ENCODE measurements around the gene LMBRD1.

LMBRD1 gene

DNA sequence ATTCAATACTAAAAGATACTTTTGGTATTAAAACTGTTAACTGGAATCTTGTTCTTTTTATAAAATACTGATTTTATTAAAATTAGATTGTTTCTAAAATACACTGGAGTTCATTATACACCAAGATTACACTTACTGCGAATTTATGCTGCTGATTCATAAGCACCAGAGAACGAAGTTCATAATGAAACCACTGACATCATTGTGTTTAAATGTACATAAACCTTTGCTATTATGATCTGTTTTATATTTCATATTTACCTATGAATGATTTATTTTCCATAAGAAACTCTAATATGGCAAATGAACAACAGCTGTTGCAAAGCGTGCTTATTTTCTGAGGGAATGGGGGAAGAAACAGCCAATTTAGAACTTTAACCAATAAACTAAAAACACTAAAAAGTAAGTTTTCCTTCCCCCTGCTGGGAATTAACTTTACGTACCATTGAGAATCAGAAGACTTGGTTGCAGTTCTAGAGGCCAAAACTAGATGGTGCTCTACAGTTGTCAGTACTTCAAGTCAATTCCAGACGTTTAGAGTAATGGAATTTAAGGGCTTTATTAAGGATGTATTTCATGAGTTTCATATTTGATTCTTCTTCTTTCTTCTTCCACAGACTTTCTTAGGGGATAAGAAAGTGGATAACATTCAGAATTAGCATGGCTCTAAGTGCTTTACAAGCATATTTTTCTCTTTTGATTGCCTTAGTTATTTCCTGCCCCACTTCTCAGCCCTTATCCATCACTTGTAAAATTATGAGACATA, 38.8 kb upstream of the LMBRD1 start:
- H3K9ac ChIP-seq (ENCODE audit: low read length), result peak overlapping the region; percentile 84
- H2AK5ac ChIP-seq (ENCODE audit: low read length, severe bottlenecking), result no peak overlapping the region
- H3K18ac ChIP-seq (ENCODE audit: low read depth in 1 of 2, low read length in 2 of 2), result no peak overlapping the region
- no peak overlapping the region for H2BK5ac ChIP-seq (ENCODE audit: low read depth, low read length, poor library complexity, severe bottlenecking)
- H4K91ac ChIP-seq (ENCODE audit: low read length), result no peak overlapping the region
- 0% methylated on average over 1 of the region's 5 CpGs for WGBS
- no peak overlapping the region for H3K14ac ChIP-seq (ENCODE audit: low read length in 2 of 2)
- no peak overlapping the region for H2BK12ac ChIP-seq (ENCODE audit: low read length in 2 of 2)
- no peaks in the 10 kb centered on the region for H3K4me1 ChIP-seq (ENCODE audit: control insufficient read depth, insufficient read depth, low read depth, low read length)
- no peak overlapping the region for H4K8ac ChIP-seq (ENCODE audit: low read length)
- H3K79me1 ChIP-seq (replicated peaks; ENCODE audit: low read length, poor library complexity, severe bottlenecking), result no peaks in the 10 kb centered on the region
- peak; percentile 81 for DNase-seq
- no peaks in the 10 kb centered on the region for H3K36me3 ChIP-seq (ENCODE audit: control insufficient read depth in 1 of 2, insufficient read depth in 2 of 2, low read depth in 1 of 2, low read length in 2 of 2)
- H3K27me3 ChIP-seq (ENCODE audit: control insufficient read depth in 1 of 2, insufficient read depth in 1 of 2, low read length in 2 of 2), result no peaks in the 10 kb centered on the region
- no peak overlapping the region for H3K23ac ChIP-seq (ENCODE audit: low read length in 2 of 2)
- H2AFZ ChIP-seq (ENCODE audit: low read depth, low read length), result no peak overlapping the region
- H3K4ac ChIP-seq (ENCODE audit: low read depth in 1 of 2, low read length in 2 of 2), result no peak overlapping the region
- H3K9me3 ChIP-seq (ENCODE audit: control insufficient read depth, low read length), result no peaks in the 10 kb centered on the region
- no peak overlapping the region for H2BK15ac ChIP-seq (ENCODE audit: low read depth, poor library complexity, severe bottlenecking)
- H3K27ac ChIP-seq (ENCODE audit: low read length, poor library complexity, severe bottlenecking), result no peak overlapping the region
- peak overlapping the region in 1 of 2 experiments; percentile 53 for H3K4me3 ChIP-seq (ENCODE audit: insufficient read depth in 1 of 2, low read depth in 1 of 2, low read length in 2 of 2)
- no peak overlapping the region for H2BK120ac ChIP-seq (ENCODE audit: low read depth, low read length)
- no peak overlapping the region for H3K4me2 ChIP-seq (ENCODE audit: low read length, poor library complexity, severe bottlenecking)

DNA sequence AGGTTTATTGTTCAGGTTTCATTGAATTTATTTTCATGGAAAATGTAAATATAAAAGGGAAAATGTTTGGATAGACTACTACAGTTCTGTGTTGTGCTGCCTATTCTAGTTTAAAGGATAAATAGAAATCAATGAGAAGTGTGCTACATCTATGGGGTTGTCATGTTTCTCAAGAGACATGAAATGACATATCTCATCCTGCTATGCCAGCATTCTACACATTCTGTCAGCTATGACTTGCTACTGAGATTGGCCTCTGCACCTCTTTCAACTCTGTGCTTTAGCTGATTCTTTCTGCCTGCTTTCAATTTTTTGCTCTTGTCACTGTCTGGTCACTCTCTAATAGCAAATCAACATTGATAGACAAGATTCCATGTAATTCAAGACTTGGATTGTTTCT, 35.7 kb upstream of the LMBRD1 start:
- Histone ChIP-seq H3K4me2 (ENCODE audit: low read length, poor library complexity, severe bottlenecking) (no peak overlapping the region), H3K36me3 (ENCODE audit: control insufficient read depth in 1 of 2, insufficient read depth in 2 of 2, low read depth in 1 of 2, low read length in 2 of 2) (no peaks in the 10 kb centered on the region), H3K27ac (ENCODE audit: low read length, poor library complexity, severe bottlenecking) (no peak overlapping the region), H2AFZ (ENCODE audit: low read depth, low read length) (no peak overlapping the region), H3K9me3 (ENCODE audit: control insufficient read depth, low read length) (no peaks in the 10 kb centered on the region), H3K27me3 (ENCODE audit: control insufficient read depth in 1 of 2, insufficient read depth in 1 of 2, low read length in 2 of 2) (no peaks in the 10 kb centered on the region), H2BK12ac (ENCODE audit: low read length in 2 of 2) (no peak overlapping the region), H3K14ac (ENCODE audit: low read length in 2 of 2) (no peak overlapping the region), H2BK15ac (ENCODE audit: low read depth, poor library complexity, severe bottlenecking) (no peak overlapping the region), H3K23ac (ENCODE audit: low read length in 2 of 2) (no peak overlapping the region), H3K4me1 (ENCODE audit: control insufficient read depth, insufficient read depth, low read depth, low read length) (no peaks in the 10 kb centered on the region), H2BK5ac (ENCODE audit: low read depth, low read length, poor library complexity, severe bottlenecking) (no peak overlapping the region), H2AK5ac (ENCODE audit: low read length, severe bottlenecking) (no peak overlapping the region), H3K79me1 (replicated peaks; ENCODE audit: low read length, poor library complexity, severe bottlenecking) (no peaks in the 10 kb centered on the region), H4K91ac (ENCODE audit: low read length) (no peak overlapping the region), H3K4me3 (ENCODE audit: insufficient read depth in 1 of 2, low read depth in 1 of 2, low read length in 2 of 2) (no peak overlapping the region), H2BK120ac (ENCODE audit: low read depth, low read length) (no peak overlapping the region), H4K8ac (ENCODE audit: low read length) (no peak overlapping the region), H3K18ac (ENCODE audit: low read depth in 1 of 2, low read length in 2 of 2) (no peak overlapping the region), H3K9ac (ENCODE audit: low read length) (no peak overlapping the region), H3K4ac (ENCODE audit: low read depth in 1 of 2, low read length in 2 of 2) (no peak overlapping the region)
- DNase-seq, result no peak

DNA sequence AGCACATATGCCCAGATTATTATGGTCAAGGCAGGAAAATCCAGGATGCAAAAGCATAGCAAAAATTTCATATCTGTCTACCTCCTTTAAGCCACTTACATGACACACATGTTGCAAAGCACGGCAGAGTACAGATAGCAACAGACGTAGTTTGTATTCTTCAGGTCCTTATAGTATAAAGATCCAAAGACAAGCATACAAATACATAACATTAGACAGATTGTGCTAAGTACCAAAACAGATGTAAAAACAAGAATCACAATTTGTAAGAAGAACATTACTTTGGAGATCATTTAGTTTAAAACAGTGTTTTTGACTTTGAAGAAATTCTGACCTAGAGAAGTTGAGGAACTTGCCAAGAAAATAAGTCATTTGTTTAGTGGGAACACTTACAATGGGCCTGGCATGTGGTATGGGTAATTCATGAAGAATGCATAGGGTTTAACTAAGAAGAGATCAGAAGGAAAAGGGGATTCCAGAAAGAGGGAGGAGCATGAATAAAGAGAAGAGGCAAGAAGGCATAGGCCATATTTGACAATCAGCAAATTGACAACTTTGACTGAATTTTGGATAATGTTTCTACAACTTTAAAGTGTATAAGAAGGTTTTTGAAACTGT, 30.6 kb upstream of the LMBRD1 start:
- Histone ChIP-seq H3K18ac (ENCODE audit: low read depth in 1 of 2, low read length in 2 of 2) (no peak overlapping the region), H3K79me1 (replicated peaks; ENCODE audit: low read length, poor library complexity, severe bottlenecking) (no peaks in the 10 kb centered on the region), H2BK5ac (ENCODE audit: low read depth, low read length, poor library complexity, severe bottlenecking) (no peak overlapping the region), H3K23ac (ENCODE audit: low read length in 2 of 2) (no peak overlapping the region), H3K4me2 (ENCODE audit: low read length, poor library complexity, severe bottlenecking) (no peak overlapping the region), H3K9me3 (ENCODE audit: control insufficient read depth, low read length) (no peaks in the 10 kb centered on the region), H3K36me3 (ENCODE audit: control insufficient read depth in 1 of 2, insufficient read depth in 2 of 2, low read depth in 1 of 2, low read length in 2 of 2) (no peaks in the 10 kb centered on the region), H2BK15ac (ENCODE audit: low read depth, poor library complexity, severe bottlenecking) (no peak overlapping the region), H4K8ac (ENCODE audit: low read length) (no peak overlapping the region), H3K4ac (ENCODE audit: low read depth in 1 of 2, low read length in 2 of 2) (no peak overlapping the region), H2BK12ac (ENCODE audit: low read length in 2 of 2) (no peak overlapping the region), H3K9ac (ENCODE audit: low read length) (peak overlapping the region; percentile 5), H4K91ac (ENCODE audit: low read length) (no peak overlapping the region), H3K27me3 (ENCODE audit: control insufficient read depth in 1 of 2, insufficient read depth in 1 of 2, low read length in 2 of 2) (no peaks in the 10 kb centered on the region), H3K14ac (ENCODE audit: low read length in 2 of 2) (no peak overlapping the region), H2AK5ac (ENCODE audit: low read length, severe bottlenecking) (no peak overlapping the region), H2BK120ac (ENCODE audit: low read depth, low read length) (no peak overlapping the region), H2AFZ (ENCODE audit: low read depth, low read length) (no peak overlapping the region), H3K4me1 (ENCODE audit: control insufficient read depth, insufficient read depth, low read depth, low read length) (no peaks in the 10 kb centered on the region), H3K4me3 (ENCODE audit: insufficient read depth in 1 of 2, low read depth in 1 of 2, low read length in 2 of 2) (no peak overlapping the region), H3K27ac (ENCODE audit: low read length, poor library complexity, severe bottlenecking) (no peak overlapping the region)
- WGBS, result no CpG with 5 or more reads among the region's 2 CpGs
- DNase-seq, result peak; percentile 69

DNA sequence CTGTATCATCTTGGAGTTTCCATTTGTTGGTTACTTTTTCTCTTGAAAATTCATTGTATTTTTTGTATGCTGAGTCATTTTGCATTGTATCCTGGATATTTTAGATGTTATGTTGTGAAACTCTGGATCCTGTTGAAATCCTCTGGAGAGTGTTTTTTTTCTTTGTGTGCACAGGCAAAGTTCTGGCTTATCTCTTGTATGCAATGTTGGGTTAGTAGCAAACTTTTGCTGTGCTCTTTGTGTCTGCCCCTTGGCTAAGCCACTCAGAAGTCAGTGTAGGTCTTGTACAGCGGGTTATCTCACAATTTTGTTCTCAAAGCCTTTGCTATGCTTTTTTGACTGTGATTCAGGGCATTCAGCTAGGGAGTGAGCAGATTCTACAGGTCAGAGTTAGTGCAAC, 29.1 kb upstream of the LMBRD1 start:
- no peak overlapping the region for H2BK15ac ChIP-seq (ENCODE audit: low read depth, poor library complexity, severe bottlenecking)
- H3K4me1 ChIP-seq (ENCODE audit: control insufficient read depth, insufficient read depth, low read depth, low read length), result no peaks in the 10 kb centered on the region
- no peak overlapping the region for H2AFZ ChIP-seq (ENCODE audit: low read depth, low read length)
- peak overlapping the region; percentile 64 for H4K8ac ChIP-seq (ENCODE audit: low read length)
- H3K4me2 ChIP-seq (ENCODE audit: low read length, poor library complexity, severe bottlenecking), result no peak overlapping the region
- no peaks in the 10 kb centered on the region for H3K9me3 ChIP-seq (ENCODE audit: control insufficient read depth, low read length)
- no peak overlapping the region for H2AK5ac ChIP-seq (ENCODE audit: low read length, severe bottlenecking)
- no peaks in the 10 kb centered on the region for H3K36me3 ChIP-seq (ENCODE audit: control insufficient read depth in 1 of 2, insufficient read depth in 2 of 2, low read depth in 1 of 2, low read length in 2 of 2)
- peak; percentile 72 for DNase-seq
- no peak overlapping the region for H2BK5ac ChIP-seq (ENCODE audit: low read depth, low read length, poor library complexity, severe bottlenecking)
- 94% methylated on average over 1 of the region's 1 CpG for WGBS
- no peak overlapping the region for H3K4me3 ChIP-seq (ENCODE audit: insufficient read depth in 1 of 2, low read depth in 1 of 2, low read length in 2 of 2)
- no peak overlapping the region for H2BK12ac ChIP-seq (ENCODE audit: low read length in 2 of 2)
- H3K27me3 ChIP-seq (ENCODE audit: control insufficient read depth in 1 of 2, insufficient read depth in 1 of 2, low read length in 2 of 2), result no peaks in the 10 kb centered on the region
- H3K27ac ChIP-seq (ENCODE audit: low read length, poor library complexity, severe bottlenecking), result no peak overlapping the region
- peak overlapping the region; percentile 28 to 43 for H3K18ac ChIP-seq (ENCODE audit: low read depth in 1 of 2, low read length in 2 of 2)
- peak overlapping the region in 1 of 2 experiments; percentile 69 for H3K4ac ChIP-seq (ENCODE audit: low read depth in 1 of 2, low read length in 2 of 2)
- peak overlapping the region; percentile 61 for H2BK120ac ChIP-seq (ENCODE audit: low read depth, low read length)
- H3K9ac ChIP-seq (ENCODE audit: low read length), result peak overlapping the region; percentile 42
- H3K14ac ChIP-seq (ENCODE audit: low read length in 2 of 2), result no peak overlapping the region
- no peak overlapping the region for H4K91ac ChIP-seq (ENCODE audit: low read length)
- no peaks in the 10 kb centered on the region for H3K79me1 ChIP-seq (replicated peaks; ENCODE audit: low read length, poor library complexity, severe bottlenecking)
- H3K23ac ChIP-seq (ENCODE audit: low read length in 2 of 2), result no peak overlapping the region
